ENCODE data around the gene MTMR2. TPM values are rescaled to one million over a fixed set of nuclear protein-coding genes. Genes with fewer than 3 reads are reported as not detected.

The MTMR2 gene
- total and polyA plus RNA-seq, 2 of the 13 experiments (the other 11 are each of a cell fraction or from before 2014, with no cell fraction given): 12.7 to 22.3 TPM

GRCh38 chr11:95789506-95790122 is 134.3 kb downstream of the MTMR2 start, which contains the start of gene FAM76B (continued):
- TF ChIP-seq MAZ (IDR thresholded peaks at IDR 0.05; ENCODE audit: borderline replicate concordance, low read depth, low read length) (peak; percentile 78; the same call in 1 of the 2 replicates), MAZ (CRISPR knock-in tag; IDR thresholded peaks at IDR 0.05; ENCODE audit: low read depth) (peak; percentile 96), CBX2 (IDR thresholded peaks at IDR 0.05; ENCODE audit: low read depth, low read length) (no peak), CBX2 (CRISPR knock-in tag; IDR thresholded peaks at IDR 0.05; ENCODE audit: low read depth) (no peak), RORA (CRISPR knock-in tag; IDR thresholded peaks at IDR 0.05) (no peak), ZNF740 (CRISPR knock-in tag; IDR thresholded peaks at IDR 0.05) (no peak), ZNF12 (CRISPR knock-in tag; IDR thresholded peaks at IDR 0.05) (peak; percentile 62), ZNF513 (CRISPR knock-in tag; conservative IDR thresholded peaks at IDR 0.05) (no peak), SMYD3 (CRISPR knock-in tag; IDR thresholded peaks at IDR 0.05) (peak; percentile 96), PREB (CRISPR knock-in tag; IDR thresholded peaks at IDR 0.05) (no peak), ZNF720 (CRISPR knock-in tag; IDR thresholded peaks at IDR 0.05) (no peak), U2AF2 (IDR thresholded peaks at IDR 0.05; ENCODE audit: low read depth, low read length) (peak; percentile 35; the same call in 1 of the 2 replicates), PHF5A (CRISPR knock-in tag; IDR thresholded peaks at IDR 0.05; ENCODE audit: low read depth, unreplicated experiment) (no peak), THAP7 (CRISPR knock-in tag; IDR thresholded peaks at IDR 0.05) (no peak), MBNL3 (CRISPR knock-in tag; conservative IDR thresholded peaks at IDR 0.05) (no peak), JUNB (CRISPR knock-in tag; IDR thresholded peaks at IDR 0.05; ENCODE audit: borderline replicate concordance) (no peak), RERE (CRISPR knock-in tag; IDR thresholded peaks at IDR 0.05; ENCODE audit: low read depth) (no peak), EED (CRISPR knock-in tag; IDR thresholded peaks at IDR 0.05) (no peak)
- TF ChIP-seq, protein P1, sequence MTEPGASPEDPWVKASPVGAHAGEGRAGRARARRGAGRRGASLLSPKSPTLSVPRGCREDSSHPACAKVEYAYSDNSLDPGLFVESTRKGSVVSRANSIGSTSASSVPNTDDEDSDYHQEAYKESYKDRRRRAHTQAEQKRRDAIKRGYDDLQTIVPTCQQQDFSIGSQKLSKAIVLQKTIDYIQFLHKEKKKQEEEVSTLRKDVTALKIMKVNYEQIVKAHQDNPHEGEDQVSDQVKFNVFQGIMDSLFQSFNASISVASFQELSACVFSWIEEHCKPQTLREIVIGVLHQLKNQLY (CRISPR knock-in tag; IDR thresholded peaks at IDR 0.05): 0 out of 2 replicates have a peak, but pooled peaks have one; percentile 24
- TF ChIP-seq, protein P2, sequence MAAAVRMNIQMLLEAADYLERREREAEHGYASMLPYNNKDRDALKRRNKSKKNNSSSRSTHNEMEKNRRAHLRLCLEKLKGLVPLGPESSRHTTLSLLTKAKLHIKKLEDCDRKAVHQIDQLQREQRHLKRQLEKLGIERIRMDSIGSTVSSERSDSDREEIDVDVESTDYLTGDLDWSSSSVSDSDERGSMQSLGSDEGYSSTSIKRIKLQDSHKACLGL (CRISPR knock-in tag; IDR thresholded peaks at IDR 0.05): peak; percentile 23; the same call in 1 of the 2 replicates

All from HepG2 (cell line).